22Rv1 (cell line): ENCODE results near the gene UBXN11.

Experiments used
- H3K27ac ChIP-seq: fragments of 450-650 bp; 2 replicates; pipeline ENCODE4 v1.5.1; 2017
- CTCF ChIP-seq: fragments of 450-650 bp; IDR thresholded peaks from 2 replicates; pipeline ENCODE4 v1.5.1; 2017; ENCODE audit warnings: mild to moderate bottlenecking
- ZFX ChIP-seq: fragments of 450-650 bp; IDR thresholded peaks from 2 replicates; pipeline ENCODE4 v1.6.1; 2017; ENCODE audit warnings: antibody characterized with exemption, borderline replicate concordance

UBXN11 gene

GRCh38 chr1:26268290-26269197 is 37.9 kb downstream of the UBXN11 start:
- H3K27ac ChIP-seq: no peak overlapping the region
- TF ChIP-seq CTCF (no peak), ZFX (no peak)

- H3K27ac ChIP-seq: no peak overlapping the region
- TF ChIP-seq ZFX (no peak), CTCF (no peak)
These were observed 41.0 kb downstream of the UBXN11 start for GRCh38 chr1:26265405-26265804.

- TF ChIP-seq ZFX (no peak), CTCF (no peak)
These were observed 43.2 kb downstream of the UBXN11 start for GRCh38 chr1:26263212-26263611.

GRCh38 chr1:26259578-26259977 is 46.9 kb downstream of the UBXN11 start:
- TF ChIP-seq ZFX (no peak), CTCF (no peak)
- H3K27ac ChIP-seq: no peak overlapping the region

More at GRCh38 chr1:26263212-26263611, 43.2 kb downstream of the UBXN11 start:
- no peak overlapping the region for H3K27ac ChIP-seq

GRCh38 chr1:26259005-26259404 is 47.4 kb downstream of the UBXN11 start:
- TF ChIP-seq ZFX: no peak
- TF ChIP-seq CTCF: no peak
- no peak overlapping the region for H3K27ac ChIP-seq

- H3K27ac ChIP-seq: no peak overlapping the region
- TF ChIP-seq ZFX (no peak), CTCF (no peak)
These were observed 49.2 kb downstream of the UBXN11 start for GRCh38 chr1:26257222-26257621.

DNA sequence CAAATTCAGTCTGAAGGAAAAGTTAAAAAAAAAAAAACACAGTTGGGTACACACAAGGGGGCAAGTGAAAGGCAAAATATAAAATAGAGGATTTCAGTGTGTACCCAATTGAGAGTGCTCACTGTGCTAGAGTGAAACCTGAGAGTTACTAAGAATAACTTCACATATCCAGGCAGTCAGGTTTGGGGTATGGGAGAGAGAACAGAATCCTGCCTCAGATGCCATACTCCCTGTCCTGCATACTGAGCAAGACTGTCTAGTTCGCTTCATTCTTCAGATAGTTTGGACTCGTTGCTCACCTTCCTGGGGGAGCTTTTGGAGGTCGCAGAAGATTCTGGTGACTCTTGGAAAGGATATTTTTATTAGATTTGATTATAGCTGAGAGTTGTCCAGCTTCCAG is 52.0 kb downstream of the UBXN11 start:
- no peak for TF ChIP-seq ZFX

More for the DNA sequence above, 52.0 kb downstream of the UBXN11 start:
- no peak overlapping the region for H3K27ac ChIP-seq
